ENCODE measurements around the gene DAB2IP.
"Not testable (repeated sequence)": the region's sequence is repeated elsewhere in the genome, so short reads cannot be mapped to it uniquely, and the experiment has no call there.

Gene DAB2IP

GRCh38 chr9:121651295-121652020 is at the start of gene DAB2IP:
Gene DAB2IP (plus strand): TSS chr9:121651634. CDS start chr9:121651776, 142 bp downstream.
- DNase-seq (ENCODE audit: low read depth) = no peak

- no peak for DNase-seq (ENCODE audit: low read depth)
Measured at GRCh38 chr9:121603028-121603427, 48.4 kb upstream of the DAB2IP start.

DNA sequence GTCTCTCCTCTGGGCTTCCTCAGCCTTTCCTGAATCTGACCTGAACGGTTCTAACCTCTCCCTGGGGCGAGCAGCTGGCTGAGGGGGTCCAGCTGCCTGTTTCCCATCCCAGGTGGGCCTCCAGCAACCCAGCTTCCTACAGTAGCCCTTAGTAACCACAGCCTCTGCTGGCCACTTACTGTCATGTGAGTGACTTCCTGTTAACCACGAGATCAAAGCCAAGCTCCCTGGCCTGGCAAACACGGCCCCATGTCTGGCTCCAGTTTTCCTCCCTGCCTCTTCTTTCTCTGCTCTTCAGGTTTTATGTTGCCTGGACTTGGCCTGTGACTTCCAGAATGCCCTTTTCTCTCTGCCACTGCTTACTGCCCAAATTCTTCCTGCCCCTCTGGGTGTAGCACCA is 47.2 kb upstream of the DAB2IP start:
- DNase-seq (ENCODE audit: low read depth) = no peak

- no peak for DNase-seq (ENCODE audit: low read depth)
Measured at GRCh38 chr9:121604654-121605053, 46.8 kb upstream of the DAB2IP start.

DNA sequence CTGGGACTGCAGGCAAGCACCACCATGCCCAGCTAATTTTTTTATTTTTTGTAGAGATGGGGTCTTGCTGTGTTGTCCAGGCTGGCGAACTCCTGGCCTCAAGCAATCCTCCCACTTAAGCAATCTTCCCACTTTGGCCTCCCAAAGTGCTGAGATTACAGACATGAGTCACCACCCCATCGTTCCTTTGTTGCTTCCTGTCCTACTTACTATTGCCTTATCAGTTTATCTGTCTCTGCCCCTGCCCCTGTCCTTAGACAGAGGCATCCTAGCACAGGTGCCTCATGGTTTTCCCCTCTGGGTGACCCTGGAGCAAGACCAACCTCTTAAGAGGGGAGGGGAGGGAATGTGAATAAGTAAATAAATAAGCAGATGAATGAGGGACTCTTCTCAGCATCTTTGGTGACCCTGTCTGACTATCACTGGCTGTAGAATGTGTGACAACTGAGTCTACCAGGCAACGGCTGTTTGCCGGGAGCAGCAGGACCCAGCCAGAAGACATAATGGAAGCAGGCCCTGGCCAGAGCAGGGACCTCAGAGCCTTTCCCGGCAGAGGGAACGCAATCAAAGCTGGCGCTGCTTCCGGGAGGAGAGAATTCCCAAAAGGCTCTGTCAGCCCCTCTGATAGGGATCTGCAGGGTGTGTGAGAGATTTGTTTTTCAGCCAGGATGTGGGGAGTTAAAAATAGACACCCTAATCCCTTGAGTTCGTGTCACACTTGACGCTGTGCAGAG is 43.8 kb upstream of the DAB2IP start:
- DNase-seq (ENCODE audit: low read depth) = no peak

DNA sequence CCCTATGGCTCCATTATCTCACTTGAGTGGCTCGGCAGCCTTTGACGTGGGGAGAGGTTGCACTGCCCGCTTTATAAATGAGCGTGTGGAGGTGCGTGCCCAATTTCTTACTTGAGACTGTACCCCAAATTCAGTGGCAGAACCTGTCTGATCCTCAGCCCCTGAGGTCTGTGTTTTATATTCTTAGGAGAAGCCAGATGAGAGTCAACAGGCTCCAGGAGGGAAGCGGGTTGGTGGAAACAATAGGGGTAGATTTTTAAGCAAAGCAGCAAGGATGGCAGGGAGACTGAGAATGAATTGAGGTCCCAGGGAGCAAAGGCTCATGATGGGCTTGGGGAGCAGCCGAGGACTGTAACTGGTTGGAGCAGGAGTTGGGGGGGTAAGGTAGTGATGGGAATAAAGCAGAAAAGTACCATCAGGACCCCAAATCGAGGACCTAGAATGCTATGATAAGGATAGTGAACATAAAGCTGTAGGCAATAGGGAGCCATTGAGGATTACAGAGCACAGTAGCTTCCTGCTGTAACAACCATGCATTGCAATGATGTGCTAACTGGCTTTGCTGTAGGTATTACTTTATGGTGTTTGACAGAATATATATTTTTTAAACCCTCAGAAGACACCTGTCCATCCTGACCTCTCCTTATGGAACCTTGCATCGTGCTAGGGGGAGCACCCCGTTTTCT is 43.1 kb upstream of the DAB2IP start:
- no peak for DNase-seq (ENCODE audit: low read depth)

DNA sequence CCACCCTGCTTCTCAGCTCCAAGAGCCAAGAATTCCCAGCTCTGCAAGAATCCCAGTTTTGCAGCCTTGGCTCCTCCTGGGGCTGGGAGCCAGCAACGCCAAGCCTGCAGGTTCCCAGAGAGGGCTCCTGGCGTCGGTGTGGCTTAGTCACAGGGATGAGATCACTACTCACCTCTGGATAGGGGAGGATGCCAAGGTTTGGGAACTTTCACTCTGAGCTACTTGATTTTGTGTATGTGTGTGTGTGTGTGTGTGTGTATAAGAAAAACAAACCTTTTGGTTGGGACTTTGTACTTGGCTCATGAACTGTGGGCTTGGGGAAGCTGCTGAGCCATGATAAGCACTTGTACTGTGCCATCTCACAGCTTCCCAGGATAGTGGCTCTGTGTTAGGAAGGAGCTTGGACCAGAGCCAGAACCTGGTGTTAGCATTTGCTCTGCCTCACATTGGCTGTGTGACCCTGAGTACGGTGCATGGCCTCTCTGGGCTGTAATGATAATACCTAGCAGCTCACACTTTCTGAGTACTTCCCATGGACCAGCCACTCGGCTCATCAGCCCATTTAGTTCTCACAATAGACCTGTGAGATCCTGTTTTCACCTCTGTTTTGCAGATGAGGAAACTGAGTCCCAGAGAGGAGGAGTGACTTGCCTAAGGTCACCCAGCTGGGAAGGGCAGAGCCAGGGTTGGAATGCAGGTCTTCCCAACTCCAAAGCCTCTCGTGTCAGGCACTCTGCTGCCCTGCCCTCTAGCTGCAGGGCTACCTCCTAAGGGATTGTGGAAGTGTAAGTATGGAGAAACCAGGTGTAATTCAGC is 41.4 kb upstream of the DAB2IP start:
- DNase-seq (ENCODE audit: low read depth) = no peak

GRCh38 chr9:121610638-121610953 is 40.8 kb upstream of the DAB2IP start:
- no peak for DNase-seq (ENCODE audit: low read depth)

GRCh38 chr9:121612511-121612998 is 38.9 kb upstream of the DAB2IP start:
- no peak for DNase-seq (ENCODE audit: low read depth)

GRCh38 chr9:121613009-121613752 is 38.3 kb upstream of the DAB2IP start:
- DNase-seq (ENCODE audit: low read depth) = no peak

GRCh38 chr9:121616123-121616755 is 35.2 kb upstream of the DAB2IP start:
- DNase-seq (ENCODE audit: low read depth) = no peak

DNA sequence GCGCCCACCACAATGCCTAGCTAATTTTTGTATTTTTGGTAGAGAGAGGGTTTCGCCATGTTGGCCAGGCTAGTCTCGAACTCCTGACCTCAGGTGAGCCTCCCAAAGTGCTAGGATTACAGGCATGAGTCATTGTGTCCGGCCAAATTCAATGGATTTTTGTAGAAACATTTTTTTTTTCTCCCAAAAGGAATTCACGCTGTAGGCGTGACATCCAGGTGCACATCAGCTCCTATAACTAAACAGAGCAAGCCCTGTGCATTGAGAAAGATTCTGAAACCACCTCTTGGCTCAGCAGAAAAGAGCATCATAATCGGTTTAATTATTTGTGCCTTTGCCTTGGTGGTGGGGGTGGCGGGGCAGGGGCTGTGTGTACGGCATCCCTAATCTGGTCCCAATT is 32.9 kb upstream of the DAB2IP start:
- no peak for DNase-seq (ENCODE audit: low read depth)

DNA sequence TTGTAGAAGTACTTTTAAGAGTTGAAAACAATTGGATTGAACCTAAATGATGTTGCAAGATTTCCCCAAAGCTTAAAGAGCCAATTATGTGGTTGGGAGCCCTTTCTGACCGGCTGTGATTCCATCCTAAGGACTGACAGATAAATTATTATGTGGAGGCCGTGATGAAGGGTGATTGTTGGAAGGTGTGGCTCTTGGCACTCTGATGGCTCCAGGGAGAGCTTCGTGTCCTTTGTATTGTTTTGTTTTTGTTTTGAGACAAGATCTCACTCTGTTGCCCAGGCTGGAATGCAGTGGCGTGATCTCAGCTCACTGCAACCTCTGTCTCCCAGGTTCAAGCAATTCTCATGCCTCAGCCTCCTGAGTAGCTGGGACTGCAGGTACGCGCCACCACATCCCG is 32.5 kb upstream of the DAB2IP start:
- not testable (repeated sequence) for DNase-seq (ENCODE audit: low read depth)

DNA sequence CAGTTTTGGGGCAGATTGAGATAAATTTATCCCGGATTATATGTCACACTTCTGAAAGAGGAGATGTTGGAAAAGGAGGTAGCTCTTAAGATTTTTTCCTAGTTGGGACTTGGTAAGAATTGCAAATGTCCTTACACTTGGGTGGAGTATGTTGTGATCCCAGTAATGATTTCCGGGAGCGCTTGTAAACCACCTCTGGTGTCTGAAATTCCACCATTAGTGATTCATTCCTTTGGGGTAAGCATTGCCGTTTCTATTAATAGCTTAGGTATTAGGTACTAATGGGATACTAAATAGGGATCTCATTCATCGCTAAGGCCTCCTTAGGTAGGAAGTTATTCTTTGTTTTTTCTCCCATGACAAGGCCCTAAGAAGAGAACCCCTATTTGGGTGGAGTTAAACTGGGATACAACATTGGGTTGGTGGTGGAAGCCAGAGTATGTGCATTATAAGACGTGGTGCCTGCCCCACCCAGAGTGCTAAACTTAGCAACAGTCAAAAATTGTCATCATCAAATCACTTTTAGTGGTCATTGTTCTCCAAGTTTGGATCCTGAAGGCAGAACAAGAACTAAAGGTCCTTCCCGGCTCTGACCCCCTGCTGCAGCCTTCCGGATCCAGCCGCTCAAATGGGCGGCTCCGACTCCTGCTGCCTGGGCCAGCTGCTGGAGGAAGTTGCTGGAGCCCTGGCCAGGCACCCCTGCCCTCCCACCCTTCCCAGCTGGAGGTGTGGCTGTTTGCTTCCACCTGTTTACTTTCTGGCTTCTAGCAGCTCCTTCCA is 31.7 kb upstream of the DAB2IP start:
- no peak for DNase-seq (ENCODE audit: low read depth)

DNA sequence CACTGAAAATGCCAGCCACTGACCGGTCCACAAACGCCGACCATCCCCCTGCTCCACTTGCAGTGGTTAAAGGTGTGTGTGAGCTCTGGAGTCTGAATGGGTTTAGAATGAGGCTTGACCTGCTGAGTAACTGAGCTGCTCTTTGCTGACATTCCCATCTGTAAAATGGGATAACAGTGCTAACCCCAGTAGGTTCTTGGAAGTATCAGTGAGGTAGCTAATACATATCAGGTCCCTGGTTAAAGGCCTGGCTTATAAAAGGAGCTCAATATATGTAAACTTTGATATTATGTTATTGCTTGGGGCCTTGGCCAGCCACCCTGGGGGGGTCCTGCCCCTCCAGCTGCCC is 31.1 kb upstream of the DAB2IP start:
- DNase-seq (ENCODE audit: low read depth) = no peak

DNA sequence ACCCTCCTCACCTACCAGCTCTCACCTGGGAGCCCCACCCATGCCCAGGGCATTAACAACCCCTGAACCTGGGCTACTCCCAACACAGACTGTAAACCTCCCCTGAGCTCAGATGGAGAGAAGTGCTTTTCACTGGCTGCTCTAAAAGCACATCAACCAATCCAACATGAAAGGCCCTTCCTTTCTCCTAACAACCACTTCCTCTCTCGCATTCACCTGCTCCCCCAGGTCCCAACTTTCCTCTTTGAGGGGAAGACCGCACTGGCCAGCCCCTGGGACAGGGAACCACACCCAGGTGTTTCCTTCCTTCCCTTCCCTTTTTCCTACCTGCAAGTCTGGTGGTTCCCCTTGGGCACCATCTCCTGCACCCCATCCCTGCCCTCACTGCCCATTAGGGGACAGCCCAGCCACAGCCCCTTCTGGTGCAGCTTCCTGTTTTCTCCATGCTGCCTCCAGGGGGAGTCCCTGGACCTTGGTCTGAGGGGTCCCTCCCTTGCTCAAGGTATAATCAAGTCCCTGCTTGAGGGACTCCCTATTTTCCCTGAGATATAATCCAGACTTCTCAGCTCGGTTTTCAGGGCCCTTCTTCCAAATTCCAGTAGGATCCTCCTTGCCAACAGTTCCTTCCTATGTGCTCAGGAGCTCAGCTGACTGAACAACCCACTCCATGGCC is 30.5 kb upstream of the DAB2IP start:
- no peak for DNase-seq (ENCODE audit: low read depth)

GRCh38 chr9:121622387-121623203 is 28.8 kb upstream of the DAB2IP start:
- no peak for DNase-seq (ENCODE audit: low read depth)

DNA sequence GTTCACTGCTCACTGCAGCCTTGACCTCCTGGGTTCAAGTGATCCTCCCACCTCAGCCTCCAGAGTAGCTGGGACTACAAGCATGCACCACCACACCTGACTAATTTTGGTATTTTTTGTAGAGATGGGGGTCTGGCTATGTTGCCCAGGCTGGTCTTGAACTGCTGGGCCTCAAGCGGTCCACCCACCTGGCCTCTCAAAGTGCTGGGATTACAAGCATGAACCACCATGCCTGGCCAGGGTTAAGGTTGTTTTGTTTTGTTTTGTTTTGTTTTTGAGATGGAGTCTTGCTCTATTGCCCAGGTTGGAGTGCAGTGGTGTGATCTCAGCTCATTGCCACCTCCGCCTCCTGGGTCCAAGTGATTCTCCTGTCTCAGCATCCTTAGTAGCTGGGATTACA is 28.0 kb upstream of the DAB2IP start:
- not testable (repeated sequence) for DNase-seq (ENCODE audit: low read depth)

GRCh38 chr9:121625590-121625989 is 25.8 kb upstream of the DAB2IP start:
- no peak for DNase-seq (ENCODE audit: low read depth)

Measured in stimulated activated CD8-positive, alpha-beta memory T cell treated with anti-CD3 and anti-CD28 coated beads, Interleukin-15, amount 100 ng/mL, for 24 hours (primary cell).